Central memory CD8-positive, alpha-beta T cell (primary cell): ENCODE data around the gene MIA2.
A peak's percentile ranks its signal among the peaks of the same experiment; 100 is the strongest.

Experiments used
- ATAC-seq: fragments of 150-1000 bp; cut with Tn5 transposase; replicated peaks from 2 replicates; pipeline ENCODE4 v1.10.0; 2022; ENCODE audit warnings: mild to moderate bottlenecking, moderate FRiP score, moderate number of reproducible peaks; ENCODE audit not compliant: poor library complexity, severe bottlenecking; ENCODE audit errors: extremely low read depth
- DNase-seq, 2 donors: peaks; one replicate each; pipeline ENCODE4 v3.0.0; 2021; ENCODE audit warnings: low spot score in 2 of 2
- H3K27ac Mint-ChIP-seq: one replicate; pipeline ENCODE4 v1.8.0; 2022; ENCODE audit warnings: low read depth, mild to moderate bottlenecking, moderate library complexity, mixed read lengths
- H3K27me3 Mint-ChIP-seq: one replicate; pipeline ENCODE4 v1.8.0; 2022; ENCODE audit warnings: mixed read lengths
- H3K36me3 Mint-ChIP-seq: one replicate; pipeline ENCODE4 v1.8.0; 2022; ENCODE audit warnings: mild to moderate bottlenecking, moderate library complexity, mixed read lengths; ENCODE audit not compliant: insufficient read depth
- H3K4me1 Mint-ChIP-seq: one replicate; pipeline ENCODE4 v1.8.0; 2022; ENCODE audit warnings: mixed read lengths
- H3K4me3 Mint-ChIP-seq: one replicate; pipeline ENCODE4 v1.8.0; 2022; ENCODE audit warnings: mild to moderate bottlenecking, moderate library complexity, mixed read lengths
- H3K9me3 Mint-ChIP-seq: one replicate; pipeline ENCODE4 v1.8.0; 2022; ENCODE audit warnings: mixed read lengths

Gene MIA2

GRCh38 chr14:39428118-39428517 is 194.4 kb downstream of the MIA2 start:
- no peaks in the 10 kb centered on the region for H3K9me3 Mint-ChIP-seq
- H3K4me3 Mint-ChIP-seq = peak overlapping the region; percentile 37
- H3K4me1 Mint-ChIP-seq = peaks cover 61% of the 10 kb centered on the region
- H3K36me3 Mint-ChIP-seq = peaks cover 23% of the 10 kb centered on the region
- no peak for DNase-seq
- no peaks in the 10 kb centered on the region for H3K27me3 Mint-ChIP-seq
- no peak for ATAC-seq
- no peak overlapping the region for H3K27ac Mint-ChIP-seq

GRCh38 chr14:39430762-39431415 is 197.2 kb downstream of the MIA2 start:
- peaks cover 22% of the 10 kb centered on the region for H3K36me3 Mint-ChIP-seq
- no peaks in the 10 kb centered on the region for H3K9me3 Mint-ChIP-seq
- H3K4me1 Mint-ChIP-seq = peaks cover 52% of the 10 kb centered on the region
- H3K4me3 Mint-ChIP-seq = peak overlapping the region; percentile 96
- DNase-seq = no peak
- ATAC-seq = peak; percentile 4
- H3K27ac Mint-ChIP-seq = peak overlapping the region; percentile 100
- no peaks in the 10 kb centered on the region for H3K27me3 Mint-ChIP-seq

DNA sequence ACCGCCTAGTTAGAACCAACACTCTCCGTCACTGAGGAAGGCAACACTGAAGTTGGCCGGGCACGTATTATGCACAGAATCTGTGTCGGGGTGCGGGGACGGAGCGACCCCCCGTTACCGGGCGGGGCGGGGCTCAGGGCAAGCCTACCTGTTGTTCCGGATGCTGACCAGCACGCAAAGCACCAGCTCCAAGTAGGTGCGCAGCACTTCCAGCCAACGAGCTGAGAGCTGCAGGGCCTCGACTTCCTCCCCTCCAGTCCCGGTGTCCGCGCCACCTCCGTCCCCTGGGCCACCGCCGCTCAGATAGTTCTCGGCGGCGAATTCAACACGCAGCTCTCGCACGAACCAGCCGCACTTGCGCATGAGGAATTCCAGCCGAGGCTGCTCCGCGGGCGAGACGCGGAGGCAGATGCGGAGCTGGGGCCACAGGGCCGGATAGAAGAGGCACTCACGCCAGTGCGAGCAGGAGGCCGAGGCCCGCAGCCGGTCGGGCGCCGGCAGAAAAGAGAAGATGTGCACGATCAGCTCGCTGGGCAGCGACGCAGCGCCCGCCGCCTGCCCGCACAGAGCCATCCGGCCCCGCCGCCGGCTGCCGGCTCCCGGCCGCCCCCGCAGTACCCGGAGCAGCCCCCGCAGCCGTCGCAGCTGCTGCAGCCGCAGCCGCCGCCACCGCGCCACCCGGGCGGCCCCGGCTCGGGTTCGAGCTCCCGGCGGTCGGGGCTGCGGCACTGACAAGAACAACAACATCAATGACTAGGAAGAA is 197.9 kb downstream of the MIA2 start:
- Mint-ChIP-seq H3K4me1 (peaks cover 46% of the 10 kb centered on the region), H3K27me3 (no peaks in the 10 kb centered on the region), H3K4me3 (peak overlapping the region; percentile 96), H3K9me3 (no peaks in the 10 kb centered on the region), H3K27ac (peak overlapping the region; percentile 100), H3K36me3 (peaks cover 21% of the 10 kb centered on the region)
- ATAC-seq (peak; percentile 6), DNase-seq (peak; percentile 37 to 38)

DNA sequence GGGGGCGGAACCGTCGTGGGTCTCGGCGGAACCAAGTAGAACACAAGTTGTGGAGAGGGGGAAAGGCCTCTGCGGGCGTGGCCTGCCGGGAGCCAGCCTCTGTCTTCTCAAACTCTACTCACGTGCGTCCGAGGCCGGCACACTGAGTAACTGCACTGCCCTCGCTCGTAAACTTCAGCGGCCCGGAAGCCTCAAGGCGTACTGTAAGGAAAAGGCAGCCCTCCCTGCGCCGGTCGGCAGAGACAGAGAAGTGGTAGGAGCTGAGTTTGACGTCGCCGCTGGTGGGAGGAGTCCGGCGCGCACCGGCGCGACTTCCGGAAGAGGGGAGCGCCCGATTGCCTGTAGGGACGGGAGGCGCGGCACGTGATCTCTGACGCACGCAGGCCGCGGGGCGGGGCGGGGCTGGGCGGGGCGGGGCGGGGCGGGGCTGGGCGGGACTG is 198.5 kb downstream of the MIA2 start, which contains the start of gene FBXO33:
Gene FBXO33 (minus strand): TSS at position 255 of the 440 bp plus-strand sequence. CDS start 271 bp downstream, outside the sequence.
- Mint-ChIP-seq H3K27ac (peak within 1 kb of the TSS; percentile 100), H3K4me3 (peak within 1 kb of the TSS; percentile 96), H3K27me3 (no peaks in the 10 kb centered on the region), H3K9me3 (no peaks in the 10 kb centered on the region), H3K4me1 (peaks cover 40% of the 10 kb centered on the region), H3K36me3 (peaks cover 19% of the 10 kb centered on the region)
- ATAC-seq (peak; percentile 86), DNase-seq (peak; percentile 97 to 98)

- Mint-ChIP-seq H3K27ac (peak overlapping the region; percentile 100), H3K4me1 (peaks cover 38% of the 10 kb centered on the region), H3K4me3 (peak overlapping the region; percentile 96), H3K9me3 (no peaks in the 10 kb centered on the region), H3K36me3 (peaks cover 19% of the 10 kb centered on the region), H3K27me3 (no peaks in the 10 kb centered on the region)
- ATAC-seq = peak; percentile 34
- peak; percentile 60 to 64 for DNase-seq
Observed at GRCh38 chr14:39432619-39433451, 199.1 kb downstream of the MIA2 start.

DNA sequence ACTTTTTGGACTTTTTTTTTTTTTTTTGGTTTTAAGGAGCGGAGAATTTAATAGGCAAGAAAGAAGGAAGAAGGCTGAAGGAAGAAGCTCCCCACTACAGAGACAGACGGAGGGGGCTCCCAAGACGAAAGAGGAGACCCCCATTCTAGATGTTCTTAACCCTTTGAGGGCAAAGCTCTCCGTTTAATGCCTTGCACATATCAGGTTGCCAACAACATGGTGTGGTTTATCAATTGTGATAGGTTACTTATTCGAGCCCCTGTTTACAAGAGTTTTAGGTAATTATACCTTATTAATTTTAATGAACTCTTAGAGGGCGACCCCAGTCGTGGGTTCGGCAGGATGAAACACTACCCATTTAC is 199.7 kb downstream of the MIA2 start:
- ATAC-seq = no peak
- peak overlapping the region; percentile 84 for H3K27ac Mint-ChIP-seq
- DNase-seq = no peak
- peaks cover 19% of the 10 kb centered on the region for H3K36me3 Mint-ChIP-seq
- no peaks in the 10 kb centered on the region for H3K9me3 Mint-ChIP-seq
- H3K27me3 Mint-ChIP-seq = no peaks in the 10 kb centered on the region
- peak overlapping the region; percentile 96 for H3K4me3 Mint-ChIP-seq
- H3K4me1 Mint-ChIP-seq = peaks cover 34% of the 10 kb centered on the region

- ATAC-seq = no peak
Observed at GRCh38 chr14:39434401-39434800, 200.7 kb downstream of the MIA2 start.

GRCh38 chr14:39435241-39435640 is 201.5 kb downstream of the MIA2 start:
- no peak for ATAC-seq
- H3K4me1 Mint-ChIP-seq = peaks cover 19% of the 10 kb centered on the region
- DNase-seq = no peak
- peaks cover 19% of the 10 kb centered on the region for H3K36me3 Mint-ChIP-seq
- no peaks in the 10 kb centered on the region for H3K27me3 Mint-ChIP-seq
- no peak overlapping the region for H3K4me3 Mint-ChIP-seq
- no peak overlapping the region for H3K27ac Mint-ChIP-seq
- H3K9me3 Mint-ChIP-seq = no peaks in the 10 kb centered on the region

More at GRCh38 chr14:39434401-39434800, 200.7 kb downstream of the MIA2 start:
- no peaks in the 10 kb centered on the region for H3K27me3 Mint-ChIP-seq
- no peak overlapping the region for H3K27ac Mint-ChIP-seq
- DNase-seq = no peak
- no peaks in the 10 kb centered on the region for H3K9me3 Mint-ChIP-seq
- peaks cover 19% of the 10 kb centered on the region for H3K36me3 Mint-ChIP-seq
- no peak overlapping the region for H3K4me3 Mint-ChIP-seq
- peaks cover 27% of the 10 kb centered on the region for H3K4me1 Mint-ChIP-seq
